NOMO-1 treated with dmso at 0.1 percent for 144 hours (cell line): Measurements from ENCODE around the gene PDGFA.

Source experiments
- DNase-seq: peaks from one replicate; lab custom pipeline; 2025; ENCODE audit not compliant: unreplicated experiment; lab: John Stamatoyannopoulos, UW

The PDGFA gene

GRCh38 chr7:449324-450019 lies 70.2 kb downstream of the PDGFA start:
- DNase-seq: no peak

DNA sequence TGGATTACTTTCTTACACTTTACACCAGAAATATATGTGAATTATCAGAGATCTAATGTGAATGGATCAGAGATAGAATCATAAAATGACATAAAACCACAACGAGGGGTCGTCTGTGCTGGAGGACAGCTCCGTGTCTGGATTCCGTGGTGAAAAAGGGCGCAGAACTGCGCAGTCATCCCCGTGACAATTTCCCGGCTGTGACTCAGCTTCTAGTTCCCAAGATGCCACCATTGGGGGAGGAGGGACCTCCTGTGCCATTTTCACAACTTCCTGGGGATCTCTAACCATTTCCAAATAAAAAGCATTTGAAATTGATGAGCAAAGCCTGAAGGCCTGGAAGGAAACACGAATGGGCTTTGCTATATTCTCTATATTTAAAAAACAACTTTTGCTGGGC lies 72.1 kb downstream of the PDGFA start:
- DNase-seq: no peak
